Stimulated activated CD4-positive, alpha-beta T cell treated with anti-CD3 and anti-CD28 coated beads, Interleukin-12 subunit alpha, Interleukin-12 subunit beta, amount 100 ng/mL, for 48 hours (primary cell): ENCODE results near the gene MCM5.
"Not testable (repeated sequence)": the region's sequence is repeated elsewhere in the genome, so short reads cannot be mapped to it uniquely, and the experiment has no call there.

ENCODE experiments used
- DNase-seq, 3 donors: peaks; one replicate each; pipeline ENCODE4 v3.0.0-alpha.2; 2020; ENCODE audit warnings: low read depth in 2 of 3, low spot score in 1 of 3

Gene MCM5

GRCh38 chr22:35470903-35471321 lies 71.0 kb downstream of the MCM5 start:
- no peak for DNase-seq

- DNase-seq: not testable (repeated sequence)
Observed at GRCh38 chr22:35471566-35471965, 71.6 kb downstream of the MCM5 start.

DNA sequence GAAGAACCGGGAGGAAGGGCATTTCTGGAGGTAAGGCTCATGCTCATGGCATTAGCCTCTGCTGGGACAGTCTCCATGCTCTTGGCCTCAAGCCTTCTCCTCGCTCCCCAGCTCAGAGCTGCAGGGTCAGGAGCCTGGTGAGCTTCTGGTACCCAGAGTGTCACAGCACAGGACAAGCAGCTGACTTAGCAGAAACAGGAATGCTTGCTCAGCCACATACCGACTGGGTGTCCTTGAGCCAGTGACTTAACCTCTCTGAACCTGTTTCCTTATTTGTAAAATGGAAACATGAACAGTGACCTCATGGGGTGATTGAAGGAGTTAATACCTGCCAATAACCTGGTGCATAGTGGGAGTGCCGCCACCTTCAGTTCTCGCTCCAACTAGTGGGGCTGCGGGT lies 72.5 kb downstream of the MCM5 start:
- DNase-seq: no peak

DNA sequence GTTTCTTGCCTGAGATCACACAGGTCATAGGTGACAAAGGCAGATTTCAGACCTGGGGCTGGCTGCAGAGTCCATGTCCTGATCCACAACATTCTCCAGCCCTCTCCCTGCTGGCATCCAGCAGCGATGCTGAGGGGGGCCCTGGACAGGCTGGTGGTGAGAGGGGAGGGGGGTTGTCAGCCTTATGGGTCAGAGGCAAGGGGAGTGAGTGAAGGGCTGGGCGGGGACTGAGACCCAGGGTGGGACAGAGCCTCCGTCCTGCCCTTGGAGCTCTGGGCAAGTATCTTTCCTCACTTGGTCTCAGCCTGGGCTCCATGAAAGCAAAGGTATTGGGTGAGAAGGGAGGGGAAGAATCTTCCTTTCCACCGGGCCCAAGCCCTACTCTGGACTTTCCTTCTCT lies 74.0 kb downstream of the MCM5 start:
- no peak for DNase-seq
